Testis (tissue), 2 donors: ENCODE data around the gene TREX2.

Experiments
- CTCF ChIP-seq, 3 experiments: fragments of 450-650 bp in 2 of 3; fragments of 200-600 bp in 1 of 3; sonication (generic) in 1 of 3; IDR thresholded peaks; one replicate each; pipeline ENCODE4 v1.5.1; 2016 to 2019; ENCODE audit warnings: antibody characterized with exemption in 3 of 3, mild to moderate bottlenecking in 2 of 3, moderate library complexity in 1 of 3
- POLR2A ChIP-seq: fragments of 450-650 bp; IDR thresholded peaks from one replicate; pipeline ENCODE4 v1.6.1; 2017; ENCODE audit warnings: antibody characterized with exemption, mild to moderate bottlenecking, moderate library complexity

DNA sequence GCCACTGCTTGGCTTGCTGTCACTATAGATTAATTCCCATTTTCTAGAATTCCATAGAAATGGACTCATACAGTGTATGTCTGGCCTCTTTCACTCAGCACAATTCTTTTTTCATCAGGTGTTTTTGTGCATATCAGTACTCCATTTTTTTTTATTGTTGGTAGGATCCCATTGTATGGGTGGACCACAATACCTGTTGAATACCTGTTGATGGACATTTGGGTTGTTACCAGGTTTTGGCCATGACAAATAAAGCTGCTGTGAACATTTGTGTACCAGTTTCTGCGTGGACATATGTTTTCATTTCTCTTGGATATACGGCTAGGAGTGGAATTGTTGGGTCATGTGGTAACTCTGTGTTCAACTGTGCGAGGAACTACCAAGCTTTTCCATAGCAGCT, 19.7 kb downstream of the TREX2 start:
- TF ChIP-seq CTCF (IDR thresholded peaks at IDR 0.05) (no peak), POLR2A (no peak)
